Measurements from ENCODE around the gene PAEP.

The PAEP gene

DNA sequence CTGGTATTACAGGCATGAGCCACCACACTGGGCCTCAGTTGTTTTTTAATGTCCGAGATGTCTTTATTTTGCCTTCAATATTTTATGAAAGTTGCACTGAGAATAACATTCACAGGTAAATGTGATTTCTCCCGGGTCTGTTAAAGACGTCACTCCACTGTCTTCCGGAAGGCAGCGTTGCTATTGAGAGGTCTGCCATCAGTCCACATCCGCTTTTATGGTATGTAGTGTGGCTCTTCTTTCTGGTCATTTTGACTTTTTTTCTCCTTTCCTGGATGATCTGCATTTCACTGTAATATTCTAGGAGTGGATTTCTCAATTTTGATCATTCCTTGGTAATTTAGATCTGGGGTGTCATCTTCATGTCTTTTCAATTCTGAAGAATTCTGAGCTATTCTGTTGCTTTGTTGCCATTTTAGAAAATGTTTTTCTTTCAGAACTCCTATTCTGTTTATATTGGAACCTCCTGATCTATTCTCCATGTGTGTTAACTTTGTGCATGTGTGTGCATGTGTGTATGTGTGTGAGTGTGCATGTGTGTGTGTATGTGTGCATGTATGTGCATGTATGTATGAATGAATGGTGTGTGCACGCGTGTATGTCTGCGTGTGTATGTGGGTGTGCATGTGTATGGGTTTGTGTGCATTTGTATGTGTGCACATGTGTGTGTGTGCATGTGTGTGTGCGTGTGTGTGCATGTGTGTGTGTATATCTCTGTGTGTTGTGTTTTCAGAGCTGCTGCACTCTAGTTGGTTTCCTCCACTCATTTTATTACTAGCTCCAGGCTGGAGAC, 42.2 kb upstream of the PAEP start:
- no peak overlapping the region for H3K9ac ChIP-seq (ENCODE audit: low read length)
- no peak overlapping the region for H3K4me3 ChIP-seq (ENCODE audit: low read depth, low read length)
- no peaks in the 10 kb centered on the region for H3K36me3 ChIP-seq (ENCODE audit: control insufficient read depth, insufficient read depth, low read length)
- peaks cover 2% of the 10 kb centered on the region; the same call in 1 of the 2 replicates for H3K9me3 ChIP-seq (ENCODE audit: control insufficient read depth, insufficient read depth, low read depth, low read length)
- no peaks in the 10 kb centered on the region for H3K27me3 ChIP-seq (ENCODE audit: control insufficient read depth, insufficient read depth, low read length)
- peaks cover 17% of the 10 kb centered on the region; the same call in 1 of the 2 replicates for H3K4me1 ChIP-seq (ENCODE audit: control insufficient read depth, insufficient read depth, low read length)
- no peak overlapping the region for H3K27ac ChIP-seq (ENCODE audit: low read depth, low read length)

DNA sequence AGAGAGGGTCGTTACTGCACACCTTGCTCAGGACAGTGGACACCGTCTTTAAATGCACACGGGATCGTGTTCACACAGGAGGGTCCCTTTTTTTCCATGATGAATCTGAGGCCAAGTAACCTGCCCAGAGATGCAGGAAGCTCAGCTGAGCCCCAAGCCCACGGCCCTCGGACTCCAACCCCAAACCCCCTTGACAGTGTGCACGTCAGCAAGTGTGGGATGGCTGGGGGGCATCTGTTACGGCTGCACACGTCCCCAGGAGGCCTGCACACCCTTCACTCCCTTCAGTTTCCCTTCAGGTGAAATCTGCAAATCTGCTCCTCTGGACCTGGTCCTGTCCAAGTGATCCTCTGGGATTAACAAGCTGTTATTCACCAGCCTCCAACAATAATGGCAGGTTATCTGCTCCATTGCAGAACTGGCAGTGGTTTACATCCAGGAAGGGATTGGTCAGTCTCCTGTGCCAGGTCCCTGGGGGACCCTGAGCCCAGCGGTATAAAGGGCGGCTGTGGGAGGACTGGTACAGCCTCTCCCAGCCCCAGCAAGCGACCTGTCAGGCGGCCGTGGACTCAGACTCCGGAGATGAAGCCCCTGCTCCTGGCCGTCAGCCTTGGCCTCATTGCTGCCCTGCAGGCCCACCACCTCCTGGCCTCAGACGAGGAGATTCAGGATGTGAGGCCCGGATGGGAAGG, 40.5 kb upstream of the PAEP start, which contains the start of gene LCN1:
TSS of gene LCN1 (plus strand) at position 525 of the 692 bp plus-strand sequence. CDS start at position 583, 58 bp downstream.
- Histone ChIP-seq H3K27me3 (ENCODE audit: control insufficient read depth, insufficient read depth, low read length) (no peaks in the 10 kb centered on the region; the same call in 1 of the 2 replicates), H3K9ac (ENCODE audit: low read length) (no peak within 1 kb of the TSS), H3K36me3 (ENCODE audit: control insufficient read depth, insufficient read depth, low read length) (no peaks in the 10 kb centered on the region), H3K27ac (ENCODE audit: low read depth, low read length) (no peak within 1 kb of the TSS), H3K4me3 (ENCODE audit: low read depth, low read length) (no peak within 1 kb of the TSS), H3K9me3 (ENCODE audit: control insufficient read depth, insufficient read depth, low read depth, low read length) (peaks cover 2% of the 10 kb centered on the region; the same call in 1 of the 2 replicates), H3K4me1 (ENCODE audit: control insufficient read depth, insufficient read depth, low read length) (peaks cover 17% of the 10 kb centered on the region; the same call in 1 of the 2 replicates)

DNA sequence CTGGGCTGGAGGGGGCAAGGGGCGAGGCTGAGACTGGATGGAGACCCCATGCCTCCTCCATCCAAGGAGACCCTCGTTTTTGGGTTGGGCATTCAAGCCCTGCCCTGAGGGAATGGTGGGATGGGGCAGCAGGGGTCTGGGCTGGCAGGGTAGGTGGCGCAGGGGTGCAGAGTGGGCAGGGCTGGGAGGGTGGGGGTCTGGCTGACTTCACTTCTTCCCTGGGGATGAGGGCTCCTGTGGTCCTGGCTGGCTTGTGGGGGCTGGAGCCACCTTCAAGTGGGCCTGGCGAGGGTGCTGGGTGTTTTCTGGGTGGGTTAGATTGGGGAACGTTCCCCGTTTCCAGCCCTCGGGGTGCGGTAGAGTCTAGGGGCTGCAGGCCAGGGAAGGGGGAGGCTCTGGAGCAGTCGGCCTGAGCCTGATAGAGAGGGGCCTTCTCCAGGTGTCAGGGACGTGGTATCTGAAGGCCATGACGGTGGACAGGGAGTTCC, 39.9 kb upstream of the PAEP start:
- Histone ChIP-seq H3K36me3 (ENCODE audit: control insufficient read depth, insufficient read depth, low read length) (no peaks in the 10 kb centered on the region), H3K27me3 (ENCODE audit: control insufficient read depth, insufficient read depth, low read length) (no peaks in the 10 kb centered on the region; the same call in 1 of the 2 replicates), H3K9me3 (ENCODE audit: control insufficient read depth, insufficient read depth, low read depth, low read length) (peaks cover 2% of the 10 kb centered on the region; the same call in 1 of the 2 replicates), H3K27ac (ENCODE audit: low read depth, low read length) (no peak overlapping the region), H3K4me3 (ENCODE audit: low read depth, low read length) (no peak overlapping the region), H3K9ac (ENCODE audit: low read length) (no peak overlapping the region), H3K4me1 (ENCODE audit: control insufficient read depth, insufficient read depth, low read length) (peaks cover 20% of the 10 kb centered on the region)

DNA sequence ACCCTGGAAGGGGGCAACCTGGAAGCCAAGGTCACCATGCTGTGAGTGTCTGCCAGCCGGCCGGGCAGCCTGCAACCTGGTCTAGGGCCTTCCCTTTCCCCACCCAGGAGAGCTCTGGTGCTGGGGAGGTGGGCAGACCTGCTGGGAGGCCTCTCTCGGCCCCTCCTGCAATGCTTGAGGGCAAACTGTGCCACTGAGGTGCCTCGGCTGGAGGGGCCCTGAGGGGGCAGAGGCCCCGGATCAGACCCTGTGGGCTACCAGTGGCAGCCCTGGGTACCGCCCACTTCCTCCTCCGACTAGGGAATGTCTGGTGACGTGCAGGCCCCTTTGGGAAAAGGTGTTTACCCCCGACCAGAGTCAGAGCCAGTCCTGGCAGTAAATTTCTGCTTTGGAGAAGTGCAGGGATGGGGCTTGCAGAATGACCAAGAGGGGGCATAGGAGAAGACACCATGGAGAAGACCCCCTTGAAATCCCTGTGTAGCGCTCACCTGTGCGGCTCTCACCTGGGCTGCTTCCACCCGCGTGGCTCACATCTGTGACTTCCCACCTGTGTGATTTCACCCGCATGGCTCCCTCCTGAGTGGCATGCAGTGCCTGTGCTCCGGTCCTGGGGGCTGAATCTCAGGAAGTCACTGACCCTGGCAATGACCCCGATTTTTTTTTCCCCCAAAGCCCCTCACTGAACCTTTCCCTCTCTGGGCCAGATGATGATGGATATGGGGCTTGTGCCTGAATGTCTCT, 39.2 kb upstream of the PAEP start:
- Histone ChIP-seq H3K9me3 (ENCODE audit: control insufficient read depth, insufficient read depth, low read depth, low read length) (peaks cover 2% of the 10 kb centered on the region; the same call in 1 of the 2 replicates), H3K4me1 (ENCODE audit: control insufficient read depth, insufficient read depth, low read length) (peaks cover 26% of the 10 kb centered on the region), H3K27ac (ENCODE audit: low read depth, low read length) (no peak overlapping the region), H3K4me3 (ENCODE audit: low read depth, low read length) (no peak overlapping the region), H3K27me3 (ENCODE audit: control insufficient read depth, insufficient read depth, low read length) (no peaks in the 10 kb centered on the region; the same call in 1 of the 2 replicates), H3K9ac (ENCODE audit: low read length) (no peak overlapping the region), H3K36me3 (ENCODE audit: control insufficient read depth, insufficient read depth, low read length) (no peaks in the 10 kb centered on the region)

DNA sequence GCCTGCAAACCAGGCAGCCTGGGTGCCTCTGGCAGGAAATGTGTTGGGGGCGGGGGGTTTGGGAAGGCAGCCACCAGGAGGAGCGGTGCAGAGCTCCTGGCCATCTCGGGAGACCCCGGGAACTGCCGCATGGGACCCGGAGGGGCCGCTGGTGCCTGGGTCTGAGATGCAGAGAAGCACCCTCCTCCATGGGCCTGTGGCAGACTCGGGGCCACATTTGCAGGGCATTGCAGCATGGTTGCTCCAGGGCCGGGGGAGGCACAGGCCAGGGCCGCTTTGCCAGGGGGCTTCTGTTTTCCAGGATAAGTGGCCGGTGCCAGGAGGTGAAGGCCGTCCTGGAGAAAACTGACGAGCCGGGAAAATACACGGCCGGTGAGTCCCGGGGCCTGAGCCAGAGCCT, 38.6 kb upstream of the PAEP start:
- H3K27me3 ChIP-seq (ENCODE audit: control insufficient read depth, insufficient read depth, low read length) = no peaks in the 10 kb centered on the region; the same call in 1 of the 2 replicates
- H3K4me1 ChIP-seq (ENCODE audit: control insufficient read depth, insufficient read depth, low read length) = peaks cover 26% of the 10 kb centered on the region
- H3K4me3 ChIP-seq (ENCODE audit: low read depth, low read length) = no peak overlapping the region
- no peak overlapping the region for H3K27ac ChIP-seq (ENCODE audit: low read depth, low read length)
- peaks cover 2% of the 10 kb centered on the region; the same call in 1 of the 2 replicates for H3K9me3 ChIP-seq (ENCODE audit: control insufficient read depth, insufficient read depth, low read depth, low read length)
- no peak overlapping the region for H3K9ac ChIP-seq (ENCODE audit: low read length)
- H3K36me3 ChIP-seq (ENCODE audit: control insufficient read depth, insufficient read depth, low read length) = no peaks in the 10 kb centered on the region

DNA sequence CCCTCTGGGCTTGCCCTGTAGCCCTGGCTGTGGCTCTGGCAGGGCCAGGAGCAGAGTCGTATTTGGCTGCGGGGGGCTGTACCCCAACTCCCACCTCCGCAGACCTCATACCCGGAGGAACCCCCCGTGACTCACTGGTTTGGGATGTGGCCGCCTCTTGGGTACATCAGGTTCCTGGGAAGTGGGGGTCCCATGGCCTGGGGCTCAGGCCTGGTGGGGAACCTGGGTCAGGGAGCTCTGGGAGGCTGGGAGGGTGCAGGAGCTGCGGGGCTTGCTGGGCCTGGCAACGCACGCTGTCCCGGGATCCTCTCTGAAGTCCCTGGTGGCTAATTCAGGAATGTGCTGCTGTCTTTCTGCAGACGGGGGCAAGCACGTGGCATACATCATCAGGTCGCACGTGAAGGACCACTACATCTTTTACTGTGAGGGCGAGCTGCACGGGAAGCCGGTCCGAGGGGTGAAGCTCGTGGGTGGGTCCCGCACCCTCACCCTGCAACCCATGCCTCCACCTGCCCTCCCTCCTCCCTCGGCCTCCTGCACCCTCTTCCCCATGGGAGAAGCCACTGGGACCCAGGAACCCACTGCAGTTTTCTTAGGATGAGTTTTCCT, 37.9 kb upstream of the PAEP start:
- no peak overlapping the region; the same call in 1 of the 2 replicates for H3K27ac ChIP-seq (ENCODE audit: low read depth, low read length)
- peaks cover 26% of the 10 kb centered on the region for H3K4me1 ChIP-seq (ENCODE audit: control insufficient read depth, insufficient read depth, low read length)
- no peaks in the 10 kb centered on the region; the same call in 1 of the 2 replicates for H3K27me3 ChIP-seq (ENCODE audit: control insufficient read depth, insufficient read depth, low read length)
- H3K36me3 ChIP-seq (ENCODE audit: control insufficient read depth, insufficient read depth, low read length) = no peaks in the 10 kb centered on the region
- no peak overlapping the region for H3K9ac ChIP-seq (ENCODE audit: low read length)
- peaks cover 2% of the 10 kb centered on the region; the same call in 1 of the 2 replicates for H3K9me3 ChIP-seq (ENCODE audit: control insufficient read depth, insufficient read depth, low read depth, low read length)
- H3K4me3 ChIP-seq (ENCODE audit: low read depth, low read length) = no peak overlapping the region

DNA sequence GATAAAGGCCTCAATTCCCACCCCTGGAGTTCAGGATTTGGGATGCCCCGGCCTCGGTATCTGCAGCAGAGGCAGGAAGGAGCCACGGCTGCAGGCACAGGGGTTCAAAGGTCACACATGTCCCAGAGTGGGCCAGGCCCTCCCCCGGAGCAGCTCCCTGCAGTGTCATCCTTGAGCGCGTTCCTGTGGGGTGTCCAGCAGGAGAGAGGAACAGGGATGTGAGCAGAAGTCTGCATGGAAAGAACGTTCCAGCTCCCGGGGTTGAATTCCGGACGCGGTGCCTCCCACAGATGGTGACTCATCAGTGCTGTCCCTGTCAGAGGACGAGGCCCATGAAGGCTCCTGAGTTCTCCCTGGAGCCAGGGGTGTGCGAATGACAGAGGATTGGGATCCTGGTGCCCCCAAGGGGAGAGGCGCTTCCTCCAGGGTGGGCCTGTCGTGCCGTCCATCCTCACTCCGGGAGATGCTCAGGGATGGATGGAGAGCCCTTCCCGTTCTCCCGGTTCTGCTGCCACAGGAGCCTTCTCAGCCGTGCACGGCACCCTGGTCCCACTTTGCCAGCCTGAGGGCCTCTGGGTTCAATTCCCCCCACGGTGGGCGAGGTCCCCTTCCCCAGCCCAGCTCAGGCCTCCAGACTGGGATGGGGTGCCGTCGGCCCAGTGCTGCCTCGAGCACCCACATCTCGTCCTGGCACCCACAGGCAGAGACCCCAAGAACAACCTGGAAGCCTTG, 37.3 kb upstream of the PAEP start:
- Histone ChIP-seq H3K36me3 (ENCODE audit: control insufficient read depth, insufficient read depth, low read length) (no peaks in the 10 kb centered on the region), H3K9ac (ENCODE audit: low read length) (no peak overlapping the region), H3K4me3 (ENCODE audit: low read depth, low read length) (no peak overlapping the region), H3K9me3 (ENCODE audit: control insufficient read depth, insufficient read depth, low read depth, low read length) (peaks cover 2% of the 10 kb centered on the region; the same call in 1 of the 2 replicates), H3K27ac (ENCODE audit: low read depth, low read length) (no peak overlapping the region), H3K4me1 (ENCODE audit: control insufficient read depth, insufficient read depth, low read length) (peaks cover 26% of the 10 kb centered on the region), H3K27me3 (ENCODE audit: control insufficient read depth, insufficient read depth, low read length) (no peaks in the 10 kb centered on the region; the same call in 1 of the 2 replicates)

DNA sequence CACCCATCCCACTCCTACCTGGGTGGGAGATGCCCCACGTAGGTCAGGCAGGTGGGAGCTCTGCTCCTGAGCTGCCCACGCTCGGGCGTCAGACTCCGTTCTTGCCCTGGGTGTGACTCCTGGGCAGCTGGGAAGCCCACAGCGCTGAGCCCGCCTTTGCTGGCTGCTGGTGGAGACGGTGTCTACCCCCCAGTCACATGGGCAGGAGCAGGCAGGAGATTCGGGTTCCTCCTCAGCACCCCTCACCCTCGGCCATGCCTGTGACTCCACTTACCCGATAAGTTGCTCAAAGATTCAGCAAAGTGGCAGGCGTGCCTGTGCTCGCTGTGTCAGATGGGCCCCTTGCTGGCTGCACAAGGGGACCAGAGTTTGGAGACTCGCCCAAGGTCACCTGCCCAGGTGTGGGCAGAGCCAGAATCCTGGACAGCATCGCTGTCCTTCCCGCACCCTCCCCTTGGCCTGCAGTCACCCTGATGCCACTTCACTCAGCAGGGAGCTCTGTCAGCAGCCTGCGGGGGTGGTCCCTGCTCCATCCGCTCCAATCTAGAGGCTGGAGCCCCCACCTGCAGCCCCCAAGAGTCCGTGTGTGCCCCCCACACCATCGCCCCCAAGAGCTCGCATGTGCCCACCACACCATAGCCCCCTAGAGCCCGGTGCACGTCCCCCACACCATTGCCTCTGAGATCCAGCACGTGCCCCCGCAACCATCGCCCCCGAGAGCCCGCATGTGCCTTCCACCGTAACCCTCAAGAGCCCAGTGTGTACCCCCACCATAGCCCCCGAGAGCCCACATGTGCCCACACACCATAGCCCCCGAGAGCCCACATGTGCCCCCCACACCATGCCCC, 36.1 kb upstream of the PAEP start:
- H3K27me3 ChIP-seq (ENCODE audit: control insufficient read depth, insufficient read depth, low read length) = no peaks in the 10 kb centered on the region; the same call in 1 of the 2 replicates
- no peaks in the 10 kb centered on the region for H3K9me3 ChIP-seq (ENCODE audit: control insufficient read depth, insufficient read depth, low read depth, low read length)
- peaks cover 26% of the 10 kb centered on the region for H3K4me1 ChIP-seq (ENCODE audit: control insufficient read depth, insufficient read depth, low read length)
- H3K36me3 ChIP-seq (ENCODE audit: control insufficient read depth, insufficient read depth, low read length) = no peaks in the 10 kb centered on the region
- no peak overlapping the region for H3K4me3 ChIP-seq (ENCODE audit: low read depth, low read length)
- H3K27ac ChIP-seq (ENCODE audit: low read depth, low read length) = no peak overlapping the region
- no peak overlapping the region for H3K9ac ChIP-seq (ENCODE audit: low read length)

DNA sequence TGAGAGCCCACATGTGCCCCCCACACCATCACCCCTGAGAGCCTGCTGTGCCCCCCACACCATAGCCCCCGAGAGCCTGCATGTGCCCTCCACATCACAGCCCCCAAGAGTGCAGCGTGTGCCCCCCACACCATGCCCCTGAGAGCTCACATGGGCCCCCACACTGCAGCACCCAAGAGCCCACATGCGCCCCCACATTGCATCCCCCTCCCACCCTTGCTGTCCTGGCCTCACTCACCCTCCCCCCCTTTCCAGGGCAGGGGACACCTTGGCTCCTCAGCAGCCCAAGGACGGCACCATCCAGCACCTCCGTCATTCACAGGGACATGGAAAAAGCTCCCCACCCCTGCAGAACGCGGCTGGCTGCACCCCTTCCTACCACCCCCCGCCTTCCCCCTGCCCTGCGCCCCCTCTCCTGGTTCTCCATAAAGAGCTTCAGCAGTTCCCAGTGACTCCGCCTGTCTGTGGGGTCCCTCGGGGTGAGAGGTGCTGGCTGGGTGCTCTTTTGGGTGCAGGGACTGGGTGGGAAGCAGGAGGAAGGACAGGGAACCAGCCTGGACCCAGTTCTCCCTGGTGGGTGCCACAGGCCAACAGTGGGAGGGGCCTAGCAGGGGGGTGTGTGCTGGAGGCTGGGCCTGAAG, 35.3 kb upstream of the PAEP start:
- no peak overlapping the region for H3K4me3 ChIP-seq (ENCODE audit: low read depth, low read length)
- H3K36me3 ChIP-seq (ENCODE audit: control insufficient read depth, insufficient read depth, low read length) = no peaks in the 10 kb centered on the region
- H3K4me1 ChIP-seq (ENCODE audit: control insufficient read depth, insufficient read depth, low read length) = peaks cover 26% of the 10 kb centered on the region
- H3K27ac ChIP-seq (ENCODE audit: low read depth, low read length) = no peak overlapping the region
- no peaks in the 10 kb centered on the region for H3K9me3 ChIP-seq (ENCODE audit: control insufficient read depth, insufficient read depth, low read depth, low read length)
- no peaks in the 10 kb centered on the region; the same call in 1 of the 2 replicates for H3K27me3 ChIP-seq (ENCODE audit: control insufficient read depth, insufficient read depth, low read length)
- no peak overlapping the region for H3K9ac ChIP-seq (ENCODE audit: low read length)

All from HUES6 (cell line).